GM19193 (cell line): ENCODE data around the gene PRKCE.

ENCODE experiments used
- POLR2A ChIP-seq: IDR thresholded peaks from 4 replicates; pipeline ENCODE4 v1.6.1; 2011; ENCODE audit not compliant: insufficient read depth, insufficient read length; ENCODE audit errors: extremely low read depth

The PRKCE gene

DNA sequence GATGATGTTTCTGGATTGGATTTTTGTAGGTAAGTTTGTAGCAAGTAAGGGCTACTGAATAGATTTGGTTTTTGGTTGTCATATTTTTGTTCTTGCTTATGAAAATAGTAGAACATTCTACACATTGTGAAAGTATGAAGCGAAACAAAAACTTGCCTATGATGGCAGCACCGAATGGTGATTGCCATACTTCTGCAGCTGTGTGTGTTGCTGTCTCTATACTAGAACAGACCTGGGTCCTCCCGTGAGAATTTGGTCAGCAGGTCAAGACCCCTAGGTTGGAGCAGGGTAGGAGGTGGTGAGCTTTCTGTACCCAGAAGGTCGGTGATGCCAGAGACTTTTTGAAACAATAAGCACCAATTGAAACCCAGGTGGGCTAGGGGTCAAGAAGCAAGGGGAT lies 322.6 kb downstream of the PRKCE start:
- no peak for TF ChIP-seq POLR2A

DNA sequence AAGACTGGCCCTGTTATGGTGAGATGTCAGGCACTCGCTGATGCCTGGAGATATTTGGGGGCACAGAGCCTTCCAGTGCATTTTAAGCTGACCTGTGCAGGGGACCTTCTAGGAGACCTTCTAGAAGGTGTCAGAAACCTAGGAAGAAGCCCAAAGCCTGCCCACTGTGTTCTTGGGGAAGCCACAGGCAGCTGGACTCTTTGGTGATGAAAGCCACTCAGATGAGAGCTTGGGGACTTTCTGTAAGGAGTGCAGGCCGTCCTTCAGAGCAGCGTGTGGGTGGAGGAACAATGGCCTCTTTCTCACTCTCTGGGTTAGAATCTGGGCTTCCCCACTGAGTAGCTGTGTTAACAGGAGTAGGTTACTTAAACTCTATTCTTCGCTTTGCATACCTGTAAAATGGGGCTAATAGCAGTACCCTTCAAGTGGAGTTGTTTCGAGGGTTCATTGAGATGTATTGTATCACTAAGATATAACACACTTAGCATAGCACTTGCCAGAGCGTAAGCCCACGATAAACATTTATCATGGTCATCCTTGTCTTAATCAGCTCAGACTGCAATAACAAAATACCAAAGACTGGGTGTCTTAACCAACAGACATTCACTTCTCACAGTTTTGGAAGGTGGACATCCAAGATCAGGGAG lies 323.4 kb downstream of the PRKCE start:
- no peak for TF ChIP-seq POLR2A

DNA sequence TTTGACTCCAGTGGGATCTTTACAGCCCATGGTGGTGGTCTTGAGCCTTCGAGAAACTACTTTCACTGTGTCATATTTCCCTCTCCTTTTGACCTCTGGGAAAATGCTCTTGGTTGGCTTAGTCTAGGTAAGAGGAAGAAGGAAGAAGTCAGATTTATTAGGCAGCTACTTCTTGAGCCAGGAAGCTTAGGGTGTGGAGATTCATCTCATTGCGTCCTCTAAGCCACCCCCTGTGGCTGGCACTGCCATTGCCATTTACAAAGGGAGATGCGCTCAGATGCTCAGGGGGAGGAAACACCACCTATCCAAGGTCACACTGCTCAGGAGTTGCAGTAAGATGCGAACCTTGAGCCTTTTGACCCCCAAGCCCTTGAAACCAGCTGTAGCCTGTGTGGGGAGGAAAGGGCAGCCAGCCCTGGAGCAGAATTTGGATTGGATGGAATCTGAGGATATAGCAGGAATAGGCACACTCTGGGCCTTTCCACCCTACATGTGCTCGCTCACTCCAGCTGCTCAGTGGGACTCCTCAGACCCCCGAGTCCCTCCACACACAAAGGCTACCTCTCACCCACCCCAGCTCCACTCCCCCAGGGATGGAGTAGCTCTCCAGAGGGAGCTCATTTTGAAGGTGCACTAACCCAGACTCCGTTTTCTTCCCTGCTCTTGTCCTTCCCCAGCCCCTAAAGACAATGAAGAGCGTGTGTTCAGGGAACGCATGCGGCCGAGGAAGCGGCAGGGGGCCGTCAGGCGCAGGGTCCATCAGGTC lies 324.5 kb downstream of the PRKCE start:
- no peak for TF ChIP-seq POLR2A

DNA sequence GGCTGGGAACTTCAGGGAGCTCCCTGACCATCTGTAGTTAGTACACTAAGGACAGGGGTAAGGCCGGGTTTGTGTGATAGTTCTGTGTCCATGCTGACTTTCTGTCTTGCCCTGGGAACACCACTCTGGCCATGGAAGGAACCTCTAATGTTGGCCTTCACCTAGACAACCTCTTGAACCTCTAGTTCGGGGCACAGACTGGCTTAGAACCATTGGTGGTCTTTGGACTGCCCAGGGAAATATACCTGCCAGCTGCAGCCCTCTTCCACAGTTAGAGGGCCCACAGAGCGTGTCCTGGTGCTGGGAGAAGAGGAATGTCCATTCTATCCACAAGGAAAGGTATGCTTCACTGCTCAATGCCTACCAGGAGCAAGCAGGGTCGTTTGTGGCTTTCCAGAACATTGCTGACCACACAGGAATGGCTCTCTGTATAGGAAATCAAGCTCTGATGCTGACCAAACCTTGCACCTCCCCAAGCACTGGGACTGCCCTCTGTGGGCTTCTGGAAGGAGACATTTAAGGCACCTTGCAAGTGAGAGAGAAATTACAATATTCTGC lies 326.9 kb downstream of the PRKCE start:
- TF ChIP-seq POLR2A = no peak

DNA sequence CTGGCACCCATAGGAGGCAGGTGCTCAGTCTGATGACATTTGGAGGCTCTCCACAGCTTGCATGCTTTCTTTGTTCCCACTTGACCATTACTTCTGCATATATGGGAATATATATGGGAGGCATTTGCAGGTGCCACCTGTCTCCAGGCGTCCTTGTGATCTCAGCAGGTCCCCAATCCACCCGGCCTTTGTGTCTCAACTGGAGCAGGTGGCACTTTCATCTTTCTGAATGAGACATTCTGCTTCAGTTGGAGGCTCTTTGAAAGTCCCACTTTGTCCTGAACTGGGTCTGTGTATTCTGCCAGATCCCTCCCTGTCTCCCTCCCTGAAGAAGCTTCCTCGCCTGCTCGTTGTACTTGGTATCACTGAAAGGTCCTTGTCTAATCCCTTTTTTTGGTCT lies 327.6 kb downstream of the PRKCE start:
- TF ChIP-seq POLR2A = no peak

DNA sequence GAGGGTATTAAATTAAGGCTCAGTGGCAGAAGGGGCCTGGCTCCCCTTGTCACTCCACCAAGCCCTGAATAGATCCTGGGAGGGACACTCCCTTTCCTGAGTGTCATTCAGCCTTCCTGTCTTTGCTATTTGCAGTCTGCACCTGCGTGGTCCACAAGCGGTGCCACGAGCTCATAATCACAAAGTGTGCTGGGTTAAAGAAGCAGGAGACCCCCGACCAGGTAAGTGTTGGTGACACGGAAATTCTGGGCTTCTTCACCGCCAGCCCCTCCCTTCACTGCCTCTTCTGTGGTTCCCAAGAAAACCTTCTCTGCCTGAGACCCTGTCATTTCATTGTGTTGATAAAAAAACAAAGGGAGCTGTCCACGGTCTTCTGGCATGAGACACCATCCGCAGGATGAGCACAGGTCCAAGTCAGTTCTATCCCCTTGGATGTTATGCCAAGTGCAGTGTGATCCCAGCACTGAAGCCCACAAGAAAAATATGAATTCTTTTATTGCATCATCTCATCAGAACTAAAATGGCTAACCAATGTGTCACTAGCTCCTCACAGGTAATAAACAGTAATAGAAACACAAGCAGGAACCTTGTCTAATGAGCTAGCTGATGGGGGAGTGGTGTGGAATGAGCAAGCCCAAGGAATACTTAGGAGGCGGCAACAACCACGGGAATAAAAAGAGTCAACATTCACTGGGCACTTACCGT lies 328.8 kb downstream of the PRKCE start:
- no peak for TF ChIP-seq POLR2A

DNA sequence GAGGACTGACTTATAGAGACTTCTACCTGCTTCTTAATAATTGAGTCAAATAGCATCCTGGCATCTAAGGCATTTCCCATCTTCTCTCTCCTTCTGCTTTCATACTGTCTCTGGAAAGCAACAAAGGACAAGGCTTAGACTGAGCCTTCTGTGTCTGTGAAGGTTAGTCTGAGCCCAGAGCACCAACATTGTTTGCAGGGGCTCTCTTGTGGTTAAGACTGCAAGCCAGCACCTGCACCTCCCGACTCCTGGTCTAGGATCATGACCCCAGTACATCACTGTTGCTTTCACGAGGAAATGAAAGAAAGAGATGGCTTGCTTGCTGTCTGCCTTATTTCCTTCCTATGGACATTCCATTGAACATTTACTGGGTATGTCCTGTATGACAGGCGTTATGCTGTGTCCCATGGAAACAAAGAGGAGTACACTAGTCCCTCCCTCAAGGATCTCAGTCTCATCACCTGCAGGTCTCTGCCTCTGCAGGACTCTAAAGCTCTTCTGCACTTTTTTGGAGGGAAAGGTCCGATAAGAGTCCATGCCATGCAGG lies 330.0 kb downstream of the PRKCE start:
- TF ChIP-seq POLR2A = no peak

DNA sequence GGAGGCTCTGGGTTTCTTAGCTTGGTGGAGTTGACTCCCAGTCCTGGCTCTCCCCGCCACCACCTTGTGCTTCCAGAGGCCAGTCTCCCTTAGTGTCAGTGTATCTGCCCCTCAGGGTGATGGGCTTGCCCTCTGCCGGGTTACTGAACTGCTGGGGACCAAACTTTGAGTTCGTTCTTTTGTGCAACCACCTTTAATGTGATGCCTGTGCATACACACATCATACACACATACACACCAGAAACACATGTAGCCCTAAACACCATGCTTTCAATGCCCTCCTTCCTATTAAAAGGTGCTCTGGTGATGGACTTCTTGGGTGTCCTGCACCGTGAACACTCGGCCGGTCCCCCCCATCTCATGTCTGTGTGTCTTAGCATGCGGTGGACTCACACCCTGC lies 330.6 kb downstream of the PRKCE start:
- TF ChIP-seq POLR2A = no peak

DNA sequence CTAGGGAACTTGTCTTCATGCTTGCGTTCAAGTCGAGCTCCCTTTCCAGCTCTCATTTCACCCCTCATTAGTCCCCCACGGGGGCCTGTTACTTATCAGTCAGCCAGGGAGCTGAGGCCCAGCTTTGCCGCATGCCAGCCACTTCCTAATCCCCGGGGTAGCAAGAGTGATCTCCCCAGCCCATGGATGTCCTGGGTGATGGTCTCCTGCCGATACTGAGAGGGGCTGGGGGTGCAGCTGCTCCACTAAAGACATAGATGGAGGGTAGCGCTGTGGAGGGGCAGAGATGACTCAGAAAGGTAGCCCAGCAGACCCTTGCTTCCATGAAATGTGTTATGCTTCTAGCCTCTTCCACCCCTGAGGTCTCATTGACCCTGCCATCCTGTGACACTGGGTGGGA lies 331.7 kb downstream of the PRKCE start:
- no peak for TF ChIP-seq POLR2A

DNA sequence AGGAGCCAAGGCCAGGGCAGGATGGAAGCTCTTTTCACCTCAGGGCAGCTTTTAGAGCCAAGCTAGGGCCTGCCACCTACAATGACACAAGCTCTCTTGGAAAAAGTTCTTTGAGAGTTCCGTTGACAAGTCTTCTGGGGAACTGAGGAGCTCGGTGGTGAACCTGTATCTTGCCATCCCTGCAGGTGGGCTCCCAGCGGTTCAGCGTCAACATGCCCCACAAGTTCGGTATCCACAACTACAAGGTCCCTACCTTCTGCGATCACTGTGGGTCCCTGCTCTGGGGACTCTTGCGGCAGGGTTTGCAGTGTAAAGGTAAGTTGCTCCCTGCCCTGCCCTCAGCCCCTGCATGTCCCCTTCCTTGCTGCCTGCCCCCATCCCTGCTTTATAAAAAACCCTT lies 332.9 kb downstream of the PRKCE start:
- TF ChIP-seq POLR2A = no peak

DNA sequence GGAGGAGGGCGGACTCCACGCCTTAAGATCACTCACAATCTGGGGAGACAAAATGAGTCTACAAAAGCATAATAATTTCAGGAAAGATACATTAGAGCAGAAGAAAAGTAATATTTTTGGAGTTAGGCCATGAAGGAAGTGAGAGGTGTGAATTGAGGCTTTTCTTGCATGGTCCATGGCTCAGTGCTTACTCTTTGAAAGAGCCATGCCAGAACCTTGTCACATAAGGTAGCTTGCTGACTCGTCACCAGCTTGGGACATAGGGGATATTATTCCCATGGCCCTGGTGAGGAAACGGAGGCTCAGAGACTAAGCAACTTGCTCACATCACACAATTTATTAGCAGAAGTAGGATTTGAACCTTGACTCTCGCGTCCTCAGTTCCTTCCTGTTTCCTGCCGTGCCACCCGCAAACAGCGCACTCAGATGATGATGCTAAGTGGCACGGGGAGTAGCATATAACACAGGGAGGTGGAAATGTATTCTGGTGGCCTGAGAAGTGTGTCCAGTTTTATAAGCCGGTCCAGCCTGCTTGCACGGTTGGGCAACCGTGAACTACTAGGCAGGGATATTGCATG lies 333.5 kb downstream of the PRKCE start:
- no peak for TF ChIP-seq POLR2A

DNA sequence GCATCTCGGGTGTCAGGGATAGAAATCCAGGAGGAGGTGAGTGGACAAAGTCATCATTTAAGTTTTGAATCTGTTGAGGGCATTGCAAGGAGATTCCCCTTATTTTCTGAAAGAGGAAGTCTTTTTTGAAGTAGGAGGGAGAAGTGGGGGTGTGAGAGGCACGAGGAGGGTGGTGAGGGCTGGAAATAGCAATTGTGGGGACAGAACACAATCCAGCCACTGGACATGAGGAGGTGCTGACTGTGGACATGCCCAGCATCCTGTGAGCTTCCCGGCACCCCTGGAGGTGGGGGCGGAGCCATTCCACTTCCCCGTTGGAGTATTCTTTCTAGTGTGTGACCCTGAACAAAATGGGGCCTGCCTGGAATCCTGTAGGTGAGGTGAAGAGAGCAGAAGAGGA lies 335.0 kb downstream of the PRKCE start:
- TF ChIP-seq POLR2A = no peak

DNA sequence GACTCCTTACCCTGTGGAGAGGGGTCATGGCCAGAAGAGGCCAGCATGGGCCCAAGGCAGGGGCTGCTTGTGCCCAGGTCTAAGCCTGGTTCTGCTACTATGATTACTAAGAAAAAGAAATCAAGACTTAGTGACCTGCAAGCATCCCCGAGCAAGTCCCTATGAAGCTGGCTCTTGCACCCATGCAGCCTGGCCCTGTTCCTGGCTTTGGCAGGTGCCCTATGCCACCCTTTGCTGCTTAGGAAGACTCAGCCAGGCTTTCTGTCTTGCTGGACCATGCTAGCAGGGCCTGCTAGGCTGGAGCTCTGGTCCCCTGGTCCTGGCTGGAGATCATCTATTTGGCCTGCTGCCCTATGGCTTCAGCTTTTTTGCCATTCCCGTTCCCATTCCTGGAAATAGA lies 336.4 kb downstream of the PRKCE start:
- no peak for TF ChIP-seq POLR2A

DNA sequence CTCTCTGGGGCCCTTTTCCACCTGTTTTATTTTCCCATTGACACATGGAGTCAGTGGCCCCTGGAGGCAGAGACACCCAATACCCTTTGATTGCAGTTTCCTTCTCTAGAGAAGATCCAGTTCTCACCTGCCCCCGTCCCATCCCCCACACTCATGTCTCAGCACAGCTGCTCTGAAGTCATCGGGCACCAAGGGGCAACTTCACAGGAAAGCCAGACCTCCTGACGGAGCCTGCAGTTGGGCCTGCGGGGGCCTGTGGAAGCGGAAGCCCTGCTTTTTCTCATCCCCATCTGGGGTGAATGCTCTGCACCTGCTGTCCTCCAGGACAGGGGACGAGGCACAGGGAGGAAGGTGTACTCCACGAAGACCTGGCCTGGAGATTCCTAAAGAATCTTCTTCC lies 337.4 kb downstream of the PRKCE start:
- TF ChIP-seq POLR2A = no peak

DNA sequence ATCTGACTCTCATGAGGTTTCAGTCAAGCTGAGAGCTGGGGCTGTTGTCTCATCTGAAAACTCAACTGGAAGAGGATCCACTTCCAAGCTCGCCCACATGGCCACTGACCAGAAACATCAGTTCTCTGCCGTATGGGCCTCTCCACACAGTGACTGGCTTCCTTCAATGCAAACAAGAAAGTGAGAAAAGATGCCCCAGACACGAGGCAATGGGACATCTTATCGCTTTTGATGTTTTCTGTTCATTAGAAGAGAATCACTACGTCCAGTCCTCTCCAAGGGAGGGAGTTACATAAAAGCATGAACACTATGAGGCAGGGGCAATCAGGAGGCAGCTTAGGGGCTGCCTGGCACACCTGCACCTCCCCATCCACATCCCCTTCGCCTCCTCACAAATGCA lies 338.7 kb downstream of the PRKCE start:
- TF ChIP-seq POLR2A = no peak

DNA sequence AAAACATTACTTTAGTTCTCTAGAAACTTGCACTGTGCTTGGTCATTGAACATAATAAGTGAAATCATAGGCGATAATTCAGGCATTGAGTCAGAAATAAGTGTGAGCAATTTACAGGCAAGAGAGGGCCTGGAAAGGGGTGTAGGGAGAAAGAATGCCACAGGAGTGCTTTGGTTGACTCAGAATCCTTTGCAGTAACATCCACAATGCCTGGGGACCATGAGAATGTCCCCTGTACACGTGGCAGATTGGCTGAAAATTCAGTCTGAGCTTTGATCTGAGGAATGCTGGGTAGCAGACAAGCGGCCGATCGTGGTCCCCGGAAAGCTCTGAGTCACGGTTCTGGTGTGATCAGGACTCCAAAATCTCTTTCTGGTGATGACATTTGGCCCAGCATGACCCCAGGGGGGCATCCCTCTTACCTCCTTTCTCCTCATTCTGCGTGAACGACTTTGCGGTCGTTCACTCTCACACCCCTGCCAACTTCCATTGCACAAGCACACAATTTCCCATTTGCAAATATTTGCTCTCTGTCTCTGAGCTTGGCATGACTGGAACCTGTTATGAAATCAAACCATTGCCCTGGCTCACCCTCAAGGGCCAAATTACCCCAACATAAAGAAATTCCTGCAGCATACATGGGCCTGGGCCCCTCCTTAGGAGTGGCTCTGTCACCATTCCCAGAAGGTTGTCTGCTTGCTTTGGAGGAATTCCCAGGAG lies 340.7 kb downstream of the PRKCE start:
- TF ChIP-seq POLR2A = no peak
